ENCODE data around the gene IFIT5. TPM values are rescaled to one million over a fixed set of nuclear protein-coding genes. Genes with fewer than 3 reads are reported as not detected.

The IFIT5 gene
- polyA plus RNA-seq, 2 of the 4 experiments (the other 2 are of a cell fraction): 7.8 to 11.5 TPM

DNA sequence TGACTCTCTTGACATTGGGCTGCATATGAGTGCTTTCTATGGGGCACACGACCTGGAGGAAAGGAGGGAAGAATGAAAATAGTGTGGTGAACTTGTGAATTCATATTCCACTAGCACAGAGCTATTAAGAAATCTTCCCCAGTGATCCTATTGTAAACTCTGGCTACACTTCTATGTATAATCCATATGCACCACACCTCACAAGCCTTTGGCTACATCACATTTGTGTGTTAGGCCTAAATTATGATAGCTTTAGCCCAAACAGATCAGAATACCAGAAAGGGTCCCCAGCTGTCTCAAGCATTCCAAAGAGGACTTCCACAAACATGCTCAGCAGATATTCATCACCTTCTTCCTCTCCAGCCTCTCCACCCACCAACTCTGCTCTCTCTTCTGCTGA, 46.2 kb upstream of the IFIT5 start:
- ChIA-PET CTCF (interaction anchor here (1.1 to 3.2 kb wide), 13 partner anchors 9 to 150 kb away, joined by 3 to 27 read pairs (median 11); partner anchors contain the start of gene IFIT2), POLR2A (no interaction called here)
- Histone ChIP-seq H3K4me2 (no peak overlapping the region), H3K4me1 (peaks cover 5% of the 10 kb centered on the region), H3K4me3 (no peak overlapping the region), H3K9me3 (no peaks in the 10 kb centered on the region), H3K27ac (no peak overlapping the region)
- DNase-seq (ENCODE audit: low read depth in 1 of 2, low spot score in 1 of 2) (no peak), ATAC-seq (no peak), FAIRE-seq (no peak)
- TF ChIP-seq POLR2A (IDR thresholded peaks at IDR 0.05; ENCODE audit: low read length): no peak
- TF ChIP-seq, protein P1, sequence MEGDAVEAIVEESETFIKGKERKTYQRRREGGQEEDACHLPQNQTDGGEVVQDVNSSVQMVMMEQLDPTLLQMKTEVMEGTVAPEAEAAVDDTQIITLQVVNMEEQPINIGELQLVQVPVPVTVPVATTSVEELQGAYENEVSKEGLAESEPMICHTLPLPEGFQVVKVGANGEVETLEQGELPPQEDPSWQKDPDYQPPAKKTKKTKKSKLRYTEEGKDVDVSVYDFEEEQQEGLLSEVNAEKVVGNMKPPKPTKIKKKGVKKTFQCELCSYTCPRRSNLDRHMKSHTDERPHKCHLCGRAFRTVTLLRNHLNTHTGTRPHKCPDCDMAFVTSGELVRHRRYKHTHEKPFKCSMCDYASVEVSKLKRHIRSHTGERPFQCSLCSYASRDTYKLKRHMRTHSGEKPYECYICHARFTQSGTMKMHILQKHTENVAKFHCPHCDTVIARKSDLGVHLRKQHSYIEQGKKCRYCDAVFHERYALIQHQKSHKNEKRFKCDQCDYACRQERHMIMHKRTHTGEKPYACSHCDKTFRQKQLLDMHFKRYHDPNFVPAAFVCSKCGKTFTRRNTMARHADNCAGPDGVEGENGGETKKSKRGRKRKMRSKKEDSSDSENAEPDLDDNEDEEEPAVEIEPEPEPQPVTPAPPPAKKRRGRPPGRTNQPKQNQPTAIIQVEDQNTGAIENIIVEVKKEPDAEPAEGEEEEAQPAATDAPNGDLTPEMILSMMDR (IDR thresholded peaks at IDR 0.05): no peak
- TF ChIP-seq SREBF2 (IDR thresholded peaks at IDR 0.05): no peak
- TF ChIP-seq, protein P2, sequence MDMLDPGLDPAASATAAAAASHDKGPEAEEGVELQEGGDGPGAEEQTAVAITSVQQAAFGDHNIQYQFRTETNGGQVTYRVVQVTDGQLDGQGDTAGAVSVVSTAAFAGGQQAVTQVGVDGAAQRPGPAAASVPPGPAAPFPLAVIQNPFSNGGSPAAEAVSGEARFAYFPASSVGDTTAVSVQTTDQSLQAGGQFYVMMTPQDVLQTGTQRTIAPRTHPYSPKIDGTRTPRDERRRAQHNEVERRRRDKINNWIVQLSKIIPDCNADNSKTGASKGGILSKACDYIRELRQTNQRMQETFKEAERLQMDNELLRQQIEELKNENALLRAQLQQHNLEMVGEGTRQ (IDR thresholded peaks at IDR 0.05): no peak
- TF ChIP-seq JUNB (IDR thresholded peaks at IDR 0.05): no peak
- no peak for TF ChIP-seq MAZ (IDR thresholded peaks at IDR 0.05; ENCODE audit: borderline replicate concordance, low read depth, low read length)
- no peak for TF ChIP-seq NPAS2 (CRISPR knock-in tag; IDR thresholded peaks at IDR 0.05; ENCODE audit: borderline replicate concordance)
- TF ChIP-seq CEBPB (IDR thresholded peaks at IDR 0.05): no peak
- TF ChIP-seq ZFP36 (IDR thresholded peaks at IDR 0.05; ENCODE audit: borderline replicate concordance, partially characterized antibody): no peak
- no peak for TF ChIP-seq HDAC2 (IDR thresholded peaks at IDR 0.05)
- TF ChIP-seq, protein P3, sequence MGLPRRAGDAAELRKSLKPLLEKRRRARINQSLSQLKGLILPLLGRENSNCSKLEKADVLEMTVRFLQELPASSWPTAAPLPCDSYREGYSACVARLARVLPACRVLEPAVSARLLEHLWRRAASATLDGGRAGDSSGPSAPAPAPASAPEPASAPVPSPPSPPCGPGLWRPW (IDR thresholded peaks at IDR 0.05): no peak
- TF ChIP-seq RNF2 (IDR thresholded peaks at IDR 0.05; ENCODE audit: borderline replicate concordance, low read depth): no peak
- TF ChIP-seq, protein P4, sequence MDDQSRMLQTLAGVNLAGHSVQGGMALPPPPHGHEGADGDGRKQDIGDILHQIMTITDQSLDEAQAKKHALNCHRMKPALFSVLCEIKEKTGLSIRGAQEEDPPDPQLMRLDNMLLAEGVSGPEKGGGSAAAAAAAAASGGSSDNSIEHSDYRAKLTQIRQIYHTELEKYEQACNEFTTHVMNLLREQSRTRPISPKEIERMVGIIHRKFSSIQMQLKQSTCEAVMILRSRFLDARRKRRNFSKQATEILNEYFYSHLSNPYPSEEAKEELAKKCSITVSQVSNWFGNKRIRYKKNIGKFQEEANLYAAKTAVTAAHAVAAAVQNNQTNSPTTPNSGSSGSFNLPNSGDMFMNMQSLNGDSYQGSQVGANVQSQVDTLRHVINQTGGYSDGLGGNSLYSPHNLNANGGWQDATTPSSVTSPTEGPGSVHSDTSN (IDR thresholded peaks at IDR 0.05): no peak
- no peak for TF ChIP-seq HEYL (CRISPR knock-in tag; IDR thresholded peaks at IDR 0.05)
- no peak for TF ChIP-seq TP53 (CRISPR knock-in tag; IDR thresholded peaks at IDR 0.05)
- 17% methylated on average over 1 of the region's 1 CpG for WGBS (ENCODE audit: missing lambda C conversion rate)

DNA sequence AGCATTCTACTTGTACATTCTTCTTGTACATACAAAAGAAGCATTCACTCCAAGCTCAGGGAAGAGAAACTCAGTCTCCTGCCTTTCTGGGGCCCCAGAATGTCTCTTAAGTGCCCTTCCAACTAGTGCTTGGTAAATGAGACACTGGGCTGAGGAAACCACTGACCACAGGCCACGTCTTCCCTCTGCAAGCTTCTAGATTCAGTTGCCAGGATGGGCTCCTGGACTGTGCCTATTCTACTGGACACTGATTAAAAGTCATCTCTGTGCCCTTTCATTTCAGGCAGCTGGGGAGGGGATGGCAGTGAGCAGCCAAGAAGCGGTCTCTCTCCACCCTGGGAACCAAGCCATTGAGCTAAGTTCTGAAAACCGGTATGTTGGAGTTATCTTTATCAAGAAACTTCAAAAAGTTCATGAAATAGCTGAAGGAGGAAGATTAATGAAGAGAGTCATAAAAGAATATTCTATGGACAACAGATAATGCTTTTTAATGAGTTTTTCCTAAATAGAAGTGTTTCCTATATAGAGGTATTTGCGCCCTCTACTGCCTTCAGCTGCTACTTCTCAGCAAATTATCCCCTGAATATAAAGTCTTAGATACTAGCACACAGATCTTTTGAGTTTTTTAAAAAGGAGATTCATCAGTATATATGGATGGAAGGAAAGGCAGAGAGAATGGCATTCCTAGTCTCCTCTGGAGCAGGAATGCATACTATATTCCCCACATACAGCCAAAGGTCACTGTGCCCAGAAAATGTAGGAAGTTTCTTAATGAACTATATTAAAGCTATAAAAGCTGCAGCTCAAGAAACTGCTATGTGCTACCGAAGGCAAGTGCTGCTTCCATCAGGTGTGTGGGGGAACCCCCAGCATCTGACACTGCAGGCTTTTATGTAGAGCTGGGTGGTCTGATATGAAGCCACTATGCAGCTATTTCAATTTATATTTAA, 44.9 kb upstream of the IFIT5 start:
- 65% methylated on average over 5 of the region's 5 CpGs for WGBS (ENCODE audit: missing lambda C conversion rate)
- H3K4me2 ChIP-seq: no peak overlapping the region
- H3K9me3 ChIP-seq: no peaks in the 10 kb centered on the region
- ATAC-seq: peak in 1 of 2 experiments; percentile 74; a peak in 3 of 6 replicates
- DNase-seq (ENCODE audit: low read depth in 1 of 2, low spot score in 1 of 2): peak in 1 of 2 experiments; percentile 20
- peak overlapping the region in 1 of 2 experiments; percentile 50; a peak in 2 of 6 replicates for H3K27ac ChIP-seq
- ChIA-PET POLR2A (interaction anchor here (1.1 kb wide), 1 partner anchor 17 kb away, joined by 3 read pairs; no protein-coding TSS in a partner anchor), CTCF (interaction anchor here (0.6 to 3.2 kb wide), 44 partner anchors 8 to 156 kb away, joined by 3 to 27 read pairs (median 5); partner anchors contain the start of genes IFIT1, IFIT1B, IFIT2 and IFIT3)
- peaks cover 18% of the 10 kb centered on the region for H3K4me1 ChIP-seq
- FAIRE-seq: no peak
- TF ChIP-seq EP300 (IDR thresholded peaks at IDR 0.05) (no peak), RAD21 (conservative IDR thresholded peaks at IDR 0.05 in 1 of 2, IDR thresholded peaks at IDR 0.05 in 1 of 2) (peak; percentile 77 to 78), SMC3 (IDR thresholded peaks at IDR 0.05) (peak; percentile 91), EHMT2 (IDR thresholded peaks at IDR 0.05; ENCODE audit: low read depth) (no peak), NR3C1 (IDR thresholded peaks at IDR 0.05) (no peak), CEBPB (IDR thresholded peaks at IDR 0.05) (no peak), PHF8 (IDR thresholded peaks at IDR 0.05; ENCODE audit: borderline replicate concordance, low read depth) (no peak)
- TF ChIP-seq, protein P1 (IDR thresholded peaks at IDR 0.05): peak; percentile 79
- H3K4me3 ChIP-seq: no peak overlapping the region

All from A549 (cell line).